ENCODE measurements around the gene SUGP2.

- no peak for TF ChIP-seq CTCF (IDR thresholded peaks at IDR 0.05)
- no peak for TF ChIP-seq POLR2A (IDR thresholded peaks at IDR 0.05)
Observed at GRCh38 chr19:19032420-19033175, 719 bp downstream of the SUGP2 start.

All from right lobe of liver (tissue), 4 donors.